Heart left ventricle (tissue), 16 donors: ENCODE results near the gene SIAH2. TPM values are rescaled to one million over a fixed set of nuclear protein-coding genes. Genes with fewer than 3 reads are reported as not detected.
"Not testable (repeated sequence)": the region's sequence is repeated elsewhere in the genome, so short reads cannot be mapped to it uniquely, and the experiment has no call there.

ENCODE experiments used
- ATAC-seq, 4 donors: fragments of 200-7000 bp; cut with Tn5 transposase; one replicate each; pipeline ENCODE4 v1.9.1; 2020 to 2022; ENCODE audit warnings: moderate library complexity in 4 of 4, mild to moderate bottlenecking in 3 of 4, moderate number of reproducible peaks in 1 of 4
- DNase-seq, 5 donors: peaks; one replicate each; pipeline ENCODE4 v3.0.0-alpha.2; 2020
- H3K27ac ChIP-seq, 12 donors: fragments of 200-600 bp; sonication (generic) in 4 of 12; one replicate each; pipeline versions ENCODE4 v1.5.0 to v1.8.0; 2016 to 2022; ENCODE audit warnings: mild to moderate bottlenecking in 2 of 12
- H3K27me3 ChIP-seq, 9 donors: fragments of 200-600 bp; sonication (generic) in 2 of 9; one replicate each; pipeline versions ENCODE4 v1.5.1 to v1.8.0; 2016 to 2022; ENCODE audit warnings: mild to moderate bottlenecking in 3 of 9
- H3K36me3 ChIP-seq, 9 donors: fragments of 200-600 bp; sonication (generic) in 2 of 9; one replicate each; pipeline versions ENCODE4 v1.5.0 to v1.8.0; 2018 to 2022; ENCODE audit warnings: mild to moderate bottlenecking in 2 of 9
- H3K4me1 ChIP-seq, 12 donors: fragments of 200-600 bp; sonication (generic) in 4 of 12; one replicate each; pipeline versions ENCODE4 v1.5.0 to v1.8.0; 2016 to 2022; ENCODE audit warnings: mild to moderate bottlenecking in 3 of 12
- H3K4me3 ChIP-seq, 12 donors: fragments of 200-600 bp; sonication (generic) in 4 of 12; one replicate each; pipeline versions ENCODE4 v1.5.0 to v1.8.0; 2017 to 2022; ENCODE audit warnings: mild to moderate bottlenecking in 9 of 12, moderate library complexity in 4 of 12
- H3K9me3 ChIP-seq, 12 donors: fragments of 200-600 bp; sonication (generic) in 4 of 12; one replicate each; pipeline versions ENCODE4 v1.5.0 to v1.8.0; 2016 to 2022; ENCODE audit warnings: mild to moderate bottlenecking in 1 of 12
- CTCF ChIP-seq, 12 donors: fragments of 200-600 bp; sonication (generic) in 4 of 12; IDR thresholded peaks; one replicate each; pipeline versions ENCODE4 v1.5.0 to v1.8.0; 2018 to 2022; ENCODE audit warnings: antibody characterized with exemption in 12 of 12, mild to moderate bottlenecking in 5 of 12
- POLR2A ChIP-seq, 2 donors: fragments of 450-650 bp; IDR thresholded peaks; one replicate each; pipeline ENCODE4 v1.6.1; 2017; ENCODE audit warnings: antibody characterized with exemption in 2 of 2, mild to moderate bottlenecking in 2 of 2, moderate library complexity in 2 of 2
- WGBS, 4 donors: extraction: QIAGEN DNeasy Blood & Tissue Kit in 2 of 4; methylation state at CpG; one replicate each; pipeline versions ENCODE4 v1.1.5 to v1.1.7; 2013 to 2018; 5-methylcytosine and 5-hydroxymethylcytosine counted together
- intact Hi-C, 10 donors: fragments of 100-400 bp; cut with DNase I; formaldehyde crosslinking; loops; one replicate each; pipeline versions ENCODE4 v1.11.1 to v1.14.2; 2022
- polyA plus RNA-seq, 2 donors: library from polyadenylated mRNA; stranded (reverse); fragments of 200-250 nt; gene quantifications; one replicate each; pipeline ENCODE4 v1.2.3, GENCODE V29; 2013
- total RNA-seq, 9 donors: library from RNA; depleted of rRNA in 2 of 9; stranded (reverse); fragments of >200 nt in 2 of 9; fragmentation: NEBNext Ultra II Directional in 3 of 9; extraction: Animal tissue kit (Norgen Biotek cat#: 25700) in 3 of 9; gene quantifications; one replicate each; pipeline versions ENCODE4 v1.1.0 to v1.2.4, GENCODE V29; 2016 to 2023
- donor health status: ischemic (EF 13 %, LVEDD 7.1; RV severe dilation, severe dysfunction).
- donor health status: healthy with polysubstance abuse.
- donor health status: DM: no; HTN: yes; CAD: no.
- donor health status: DM: no; HTN: no; CAD: no.
- donor health status: ischemic (EF 25% LVEDD 6.9; RV normal size, moderate dysfunction).
- donor health status: ischemic (EF 25% LVEDD 5.7; RV mildly dilated, moderate dysfunction).
- donor health status: healthy.
- donor health status: DM: yes; HTN: yes; CAD: no.
- donor health status: ischemic (EF 35%, LVEDD 5.7; RV mildly dilated, moderate dysfunction).
- donor health status: nonischemic (EF 11% LVEDD 7.7; RV severe dilation, severe dysfunction).
- donor health status: DM: yes; HTN: yes; CAD: no.
- donor health status: PGD.
- donor health status: ischemic (EF 29% LVEDD 5.4; RV normal size, mild dysfunction).
- donor health status: nonischemic (EF 23%, LVEDD 6.1; RV moderate dilation, normal function).

Gene SIAH2
- total and polyA plus RNA-seq, 11 donors = 7.1 to 38.7 (median 23.4) TPM

- no peak for DNase-seq
- no peak for TF ChIP-seq POLR2A (IDR thresholded peaks at IDR 0.05)
- no peak for TF ChIP-seq CTCF (IDR thresholded peaks at IDR 0.05)
- Histone ChIP-seq H3K27ac (no peak overlapping the region), H3K36me3 (no peaks in the 10 kb centered on the region), H3K9me3 (no peaks in the 10 kb centered on the region), H3K4me1 (peaks cover 0 to 8% (median 0%) of the 10 kb centered on the region in 12 donors), H3K4me3 (no peak overlapping the region), H3K27me3 (peaks cover 0 to 11% (median 0%) of the 10 kb centered on the region in 9 donors)
- intact Hi-C loops = loop anchor here in 1 of 10 donors (10.0 kb wide), 1 partner anchor 497 kb away; no protein-coding TSS in a partner anchor
- no peak for ATAC-seq
- 20 to 25% (median 24%) methylated on average over 4 of the region's 4 CpGs for WGBS, 4 donors
These were observed 35.2 kb upstream of the SIAH2 start for GRCh38 chr3:150798122-150798618.

- Histone ChIP-seq H3K36me3 (no peaks in the 10 kb centered on the region), H3K4me1 (peaks cover 0 to 8% (median 0%) of the 10 kb centered on the region in 12 donors), H3K9me3 (no peaks in the 10 kb centered on the region), H3K27ac (no peak overlapping the region), H3K4me3 (no peak overlapping the region), H3K27me3 (peaks cover 0 to 11% (median 0%) of the 10 kb centered on the region in 9 donors)
- 79 to 93% (median 88%) methylated on average over 2 of the region's 2 CpGs for WGBS, 4 donors
- ATAC-seq (no peak), DNase-seq (no peak)
- intact Hi-C loops = loop anchor here in 1 of 10 donors (10.0 kb wide), 1 partner anchor 498 kb away; no protein-coding TSS in a partner anchor
- TF ChIP-seq CTCF (IDR thresholded peaks at IDR 0.05) (no peak), POLR2A (IDR thresholded peaks at IDR 0.05) (no peak)
These were observed 34.2 kb upstream of the SIAH2 start for GRCh38 chr3:150797155-150797554.

GRCh38 chr3:150796527-150796926, 33.6 kb upstream of the SIAH2 start:
- not testable (repeated sequence) for H3K9me3 ChIP-seq, DNase-seq, H3K4me3 ChIP-seq, ATAC-seq, H3K4me1 ChIP-seq, H3K36me3 ChIP-seq, H3K27ac ChIP-seq
- peaks cover 0 to 11% (median 0%) of the 10 kb centered on the region in 9 donors for H3K27me3 ChIP-seq
- WGBS, 4 donors = 78 to 93% (median 84%) methylated on average over 2 of the region's 2 CpGs
- intact Hi-C loops = loop anchor here in 1 of 10 donors (10.0 kb wide), 1 partner anchor 498 kb away; no protein-coding TSS in a partner anchor

GRCh38 chr3:150793641-150794040, 30.7 kb upstream of the SIAH2 start:
- H3K9me3 ChIP-seq = no peaks in the 10 kb centered on the region
- TF ChIP-seq POLR2A (IDR thresholded peaks at IDR 0.05) (no peak), CTCF (IDR thresholded peaks at IDR 0.05) (no peak)
- intact Hi-C loops = loop anchor here in 2 of 10 donors (2.0 to 10.0 kb wide), 2 partner anchors 351 to 501 kb away; no protein-coding TSS in a partner anchor
- H3K27me3 ChIP-seq = peaks cover 0 to under 1% (median 0%) of the 10 kb centered on the region in 9 donors
- 74 to 85% (median 78%) methylated on average over 4 of the region's 4 CpGs for WGBS, 4 donors
- H3K4me1 ChIP-seq = peaks cover 0 to 6% (median 0%) of the 10 kb centered on the region in 12 donors
- no peak overlapping the region for H3K4me3 ChIP-seq
- H3K27ac ChIP-seq = no peak overlapping the region
- DNase-seq = no peak
- H3K36me3 ChIP-seq = no peaks in the 10 kb centered on the region
- ATAC-seq = no peak

- ATAC-seq (no peak), DNase-seq (no peak)
- H3K27ac ChIP-seq = no peak overlapping the region
- H3K4me1 ChIP-seq = no peaks in the 10 kb centered on the region
- H3K9me3 ChIP-seq = no peaks in the 10 kb centered on the region
- H3K4me3 ChIP-seq = no peak overlapping the region
- TF ChIP-seq POLR2A (IDR thresholded peaks at IDR 0.05) = no peak
- H3K27me3 ChIP-seq = peaks cover 0 to 11% (median 0%) of the 10 kb centered on the region in 9 donors
- intact Hi-C loops = loop anchor here in 1 of 10 donors (10.0 kb wide), 1 partner anchor 504 kb away; no protein-coding TSS in a partner anchor
- H3K36me3 ChIP-seq = no peaks in the 10 kb centered on the region
These were observed 27.7 kb upstream of the SIAH2 start for GRCh38 chr3:150790629-150791028.
